Esophagus muscularis mucosa (tissue), 3 donors: ENCODE data around the gene MYO1B.

Source experiments
- CTCF ChIP-seq, 3 experiments: fragments of 200-600 bp in 2 of 3; fragments of 450-650 bp in 1 of 3; sonication (generic) in 2 of 3; IDR thresholded peaks; one replicate each; pipeline ENCODE4 v1.5.1; 2017 to 2019; ENCODE audit warnings: antibody characterized with exemption in 3 of 3, mild to moderate bottlenecking in 2 of 3, moderate library complexity in 1 of 3
- POLR2A ChIP-seq: fragments of 450-650 bp; IDR thresholded peaks from one replicate; pipeline ENCODE4 v1.6.1; 2017; ENCODE audit warnings: antibody characterized with exemption, moderate library complexity, mild to moderate bottlenecking, low read depth
- POLR2AphosphoS5 ChIP-seq, 2 donors: sonication (generic); formaldehyde crosslinking; IDR thresholded peaks; one replicate each; pipeline ENCODE4 v1.6.1; 2017; ENCODE audit warnings: antibody characterized with exemption in 2 of 2

- TF ChIP-seq POLR2AphosphoS5 (IDR thresholded peaks at IDR 0.05) (no peak), CTCF (IDR thresholded peaks at IDR 0.05) (no peak), POLR2A (no peak)
These were observed 186.9 kb downstream of the MYO1B start for GRCh38 chr2:191432121-191432520.
